Gastroesophageal sphincter (tissue), 4 donors: ENCODE results near the gene CBLB. TPM values are rescaled to one million over a fixed set of nuclear protein-coding genes. Genes with fewer than 3 reads are reported as not detected.
A peak's percentile ranks its signal among the peaks of the same experiment; 100 is the strongest.

Experiments used
- ATAC-seq: fragments of 150-250 bp; one replicate; pipeline ENCODE4 v1.9.1; 2016; ENCODE audit warnings: mild to moderate bottlenecking, moderate library complexity
- H3K27ac ChIP-seq, 4 donors: fragments of 200-600 bp; sonication (generic) in 3 of 4; 1 replicate in 3 of 4; 2 replicates in 1 of 4; pipeline ENCODE4 v1.5.1; 2016 to 2019
- H3K27me3 ChIP-seq: fragments of 200-600 bp; sonication (generic); one replicate; pipeline ENCODE4 v1.5.1; 2019
- H3K36me3 ChIP-seq, 2 donors: fragments of 200-600 bp; sonication (generic); one replicate each; pipeline ENCODE4 v1.5.1; 2019; ENCODE audit warnings: control low read depth in 1 of 2
- H3K4me1 ChIP-seq, 3 donors: fragments of 200-600 bp; sonication (generic); 1 replicate in 2 of 3; 2 replicates in 1 of 3; pipeline ENCODE4 v1.5.1; 2016 to 2019; ENCODE audit warnings: control low read depth in 2 of 3
- H3K4me3 ChIP-seq, 2 donors: fragments of 200-600 bp; sonication (generic); one replicate each; pipeline ENCODE4 v1.5.1; 2019; ENCODE audit warnings: mild to moderate bottlenecking in 1 of 2, moderate library complexity in 1 of 2
- H3K9me3 ChIP-seq, 3 donors: fragments of 200-600 bp; sonication (generic); one replicate each; pipeline ENCODE4 v1.5.1; 2017 to 2019; ENCODE audit warnings: control low read depth in 2 of 3
- CTCF ChIP-seq, 4 experiments: fragments of 200-600 bp in 2 of 4; fragments of 450-650 bp in 2 of 4; sonication (generic) in 1 of 4; IDR thresholded peaks; one replicate each; pipeline ENCODE4 v1.5.1; 2017 to 2019; ENCODE audit warnings: antibody characterized with exemption in 4 of 4, mild to moderate bottlenecking in 2 of 4, moderate library complexity in 2 of 4
- EP300 ChIP-seq: sonication (generic); formaldehyde crosslinking; IDR thresholded peaks from one replicate; pipeline ENCODE4 v1.6.1; 2017; ENCODE audit warnings: antibody characterized with exemption, mild to moderate bottlenecking
- POLR2A ChIP-seq, 2 donors: fragments of 450-650 bp; IDR thresholded peaks; one replicate each; pipeline ENCODE4 v1.6.1; 2017; ENCODE audit warnings: antibody characterized with exemption in 2 of 2, mild to moderate bottlenecking in 2 of 2, moderate library complexity in 1 of 2
- POLR2AphosphoS5 ChIP-seq: sonication (generic); formaldehyde crosslinking; IDR thresholded peaks from one replicate; pipeline ENCODE4 v1.6.1; 2017; ENCODE audit warnings: antibody characterized with exemption
- WGBS, 2 donors: methylation state at CpG; one replicate each; pipeline ENCODE4 v1.1.5; 2018; ENCODE audit warnings: low coverage in 1 of 2; 5-methylcytosine and 5-hydroxymethylcytosine counted together
- total RNA-seq, 4 donors: library from RNA; depleted of rRNA; stranded (reverse); fragments of >200 nt; gene quantifications; one replicate each; pipeline ENCODE4 v1.1.0, GENCODE V29; 2016

CBLB gene
- total RNA-seq, 4 donors from 2014 or later, result 27.4 to 59.4 (median 40.4) TPM

- Histone ChIP-seq H3K27ac (no peak overlapping the region), H3K4me1 (peaks cover 0 to 36% (median 0%) of the 10 kb centered on the region in 3 donors), H3K27me3 (no peaks in the 10 kb centered on the region), H3K9me3 (no peaks in the 10 kb centered on the region), H3K36me3 (no peaks in the 10 kb centered on the region), H3K4me3 (no peak overlapping the region)
- no peak for TF ChIP-seq CTCF (IDR thresholded peaks at IDR 0.05)
- no peak for TF ChIP-seq POLR2A (IDR thresholded peaks at IDR 0.05)
- TF ChIP-seq POLR2AphosphoS5, result no peak
- TF ChIP-seq EP300, result no peak
- 81 to 83% methylated on average over 9 to 10 of the region's 10 CpGs for WGBS, 2 donors
- ATAC-seq, result no peak
These were observed 57.2 kb downstream of the CBLB start for GRCh38 chr3:105811518-105812193.

- no peaks in the 10 kb centered on the region for H3K27me3 ChIP-seq
- TF ChIP-seq CTCF (IDR thresholded peaks at IDR 0.05) (no peak), EP300 (no peak), POLR2A (IDR thresholded peaks at IDR 0.05) (no peak), POLR2AphosphoS5 (no peak)
- H3K36me3 ChIP-seq, result no peaks in the 10 kb centered on the region
- H3K4me3 ChIP-seq, result no peak overlapping the region
- H3K27ac ChIP-seq, result no peak overlapping the region
- H3K4me1 ChIP-seq, result peaks cover 0 to 39% (median 0%) of the 10 kb centered on the region in 3 donors
- ATAC-seq, result no peak
- no peaks in the 10 kb centered on the region for H3K9me3 ChIP-seq
- 68 to 74% methylated on average over 2 of the region's 2 CpGs for WGBS, 2 donors
These were observed 59.5 kb downstream of the CBLB start for GRCh38 chr3:105809208-105809888.

- Histone ChIP-seq H3K36me3 (no peaks in the 10 kb centered on the region), H3K4me1 (peaks cover 0 to 36% (median 0%) of the 10 kb centered on the region in 3 donors), H3K4me3 (no peak overlapping the region), H3K27me3 (no peaks in the 10 kb centered on the region), H3K27ac (no peak overlapping the region), H3K9me3 (no peaks in the 10 kb centered on the region)
- no peak for ATAC-seq
- 92 to 97% methylated on average over 3 of the region's 3 CpGs for WGBS, 2 donors
- TF ChIP-seq POLR2A (IDR thresholded peaks at IDR 0.05) (no peak), POLR2AphosphoS5 (no peak), EP300 (no peak), CTCF (IDR thresholded peaks at IDR 0.05) (no peak)
These were observed 61.1 kb downstream of the CBLB start for GRCh38 chr3:105807701-105808100.

GRCh38 chr3:105807146-105807545 lies 61.7 kb downstream of the CBLB start:
- TF ChIP-seq POLR2AphosphoS5 (no peak), EP300 (no peak), POLR2A (IDR thresholded peaks at IDR 0.05) (no peak), CTCF (IDR thresholded peaks at IDR 0.05) (no peak)
- H3K9me3 ChIP-seq, result no peaks in the 10 kb centered on the region
- no peak overlapping the region for H3K4me3 ChIP-seq
- H3K27me3 ChIP-seq, result no peaks in the 10 kb centered on the region
- WGBS, 2 donors, result 98 to 100% methylated on average over 4 of the region's 4 CpGs
- H3K27ac ChIP-seq, result no peak overlapping the region
- H3K4me1 ChIP-seq, result peaks cover 0 to 37% (median 2%) of the 10 kb centered on the region in 3 donors
- no peaks in the 10 kb centered on the region for H3K36me3 ChIP-seq
- no peak for ATAC-seq

- no peak overlapping the region for H3K4me3 ChIP-seq
- TF ChIP-seq POLR2AphosphoS5 (peak; percentile 44), EP300 (no peak), POLR2A (IDR thresholded peaks at IDR 0.05) (no peak)
- no peak for ATAC-seq
These were observed 62.5 kb downstream of the CBLB start for GRCh38 chr3:105806359-105806758.

More at GRCh38 chr3:105806359-105806758, 62.5 kb downstream of the CBLB start:
- H3K36me3 ChIP-seq, result no peaks in the 10 kb centered on the region
- no peak overlapping the region for H3K27ac ChIP-seq
- no peaks in the 10 kb centered on the region for H3K27me3 ChIP-seq
- H3K9me3 ChIP-seq, result no peaks in the 10 kb centered on the region
- H3K4me1 ChIP-seq, result peaks cover 0 to 35% (median 6%) of the 10 kb centered on the region in 3 donors
